Measurements from ENCODE around the gene LPCAT2.
"Not testable (repeated sequence)": the region's sequence is repeated elsewhere in the genome, so short reads cannot be mapped to it uniquely, and the experiment has no call there.

The LPCAT2 gene

DNA sequence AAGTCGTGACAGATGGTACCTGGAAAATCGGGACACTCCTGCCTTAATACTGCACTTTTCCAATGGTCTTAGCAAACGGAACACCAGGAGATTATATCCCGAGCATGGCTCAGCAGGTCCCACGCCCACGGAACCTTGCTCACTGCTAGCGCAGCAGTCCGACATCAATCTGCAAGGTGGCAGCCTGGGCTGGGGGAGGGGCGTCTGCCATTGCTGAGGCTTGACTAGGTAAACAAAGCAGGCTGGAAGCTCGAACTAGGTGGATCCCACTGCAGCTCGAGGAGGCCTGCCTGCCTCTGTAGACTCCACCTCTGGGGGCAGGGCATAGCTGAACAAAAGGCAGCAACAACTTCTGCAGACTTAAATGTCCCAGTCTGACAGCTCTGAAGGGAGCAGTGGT lies 106.8 kb downstream of the LPCAT2 start:
- not testable (repeated sequence) for DNase-seq

DNA sequence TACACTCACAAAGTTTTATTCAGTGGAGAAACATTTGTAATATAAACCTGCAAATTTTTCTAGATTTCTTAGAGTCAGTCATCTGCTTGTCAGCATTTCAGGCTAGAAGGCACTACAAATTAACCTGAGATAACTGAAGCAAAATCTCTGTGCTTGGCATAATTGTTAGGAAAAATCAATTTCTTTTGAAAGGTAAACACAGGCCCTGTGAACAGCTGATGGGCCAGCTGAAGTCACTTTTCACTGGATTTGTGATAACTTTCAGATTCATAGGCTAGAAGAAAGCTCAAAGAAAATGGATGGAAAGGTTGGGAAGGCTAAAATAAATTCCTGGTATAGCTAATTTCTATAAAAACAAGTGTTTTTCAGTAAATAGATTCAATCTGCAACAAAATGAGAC lies 112.9 kb downstream of the LPCAT2 start:
- DNase-seq: no peak

DNA sequence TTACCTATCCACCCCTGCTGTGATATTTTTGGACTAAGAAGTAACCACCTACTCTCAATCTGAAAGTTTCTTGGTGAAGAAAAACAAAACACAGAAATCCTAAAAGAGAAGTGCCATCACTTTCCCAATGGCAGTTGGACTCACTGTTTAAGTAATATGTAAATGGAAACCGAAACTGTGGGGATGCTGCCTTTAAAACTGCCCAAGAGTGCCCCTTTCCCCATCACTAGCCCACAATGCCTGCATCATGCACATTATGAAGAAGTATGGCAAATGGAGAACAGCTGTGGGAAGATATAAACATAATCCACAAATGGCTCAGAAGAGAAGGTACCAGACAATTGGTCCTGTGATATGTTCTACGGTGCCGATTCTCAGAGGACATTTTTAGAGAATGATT lies 113.4 kb downstream of the LPCAT2 start:
- no peak for DNase-seq

DNA sequence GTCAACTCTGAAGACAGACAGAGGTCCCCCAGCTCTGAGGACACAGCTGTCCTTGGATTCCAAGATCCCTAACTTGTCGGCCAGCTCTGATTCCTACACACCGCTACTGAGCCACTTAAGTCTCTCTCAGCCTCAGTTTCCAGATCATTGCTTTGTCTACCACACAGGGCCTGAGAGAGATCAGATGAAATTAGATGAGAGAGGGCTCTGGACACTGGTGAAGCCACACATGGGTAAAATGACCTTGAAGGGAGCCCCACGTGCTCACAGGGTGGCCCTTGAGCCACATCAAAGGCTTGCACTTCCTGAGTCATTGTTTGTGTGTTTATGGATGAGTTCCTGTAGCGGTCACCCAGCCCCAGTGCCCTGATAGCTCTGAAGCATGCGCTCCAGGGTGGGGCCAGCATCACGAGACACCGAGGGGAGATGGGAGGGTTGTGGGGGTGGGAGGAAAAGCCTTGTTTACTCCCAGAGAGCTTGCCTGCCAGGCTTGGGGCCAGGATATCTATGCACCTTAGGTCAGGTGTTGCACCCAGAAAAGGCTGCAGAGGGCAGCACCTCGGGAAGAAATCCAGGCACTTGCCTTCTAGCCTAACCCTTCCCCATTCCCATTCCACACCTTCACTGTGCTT lies 114.2 kb downstream of the LPCAT2 start:
- no peak for DNase-seq

DNA sequence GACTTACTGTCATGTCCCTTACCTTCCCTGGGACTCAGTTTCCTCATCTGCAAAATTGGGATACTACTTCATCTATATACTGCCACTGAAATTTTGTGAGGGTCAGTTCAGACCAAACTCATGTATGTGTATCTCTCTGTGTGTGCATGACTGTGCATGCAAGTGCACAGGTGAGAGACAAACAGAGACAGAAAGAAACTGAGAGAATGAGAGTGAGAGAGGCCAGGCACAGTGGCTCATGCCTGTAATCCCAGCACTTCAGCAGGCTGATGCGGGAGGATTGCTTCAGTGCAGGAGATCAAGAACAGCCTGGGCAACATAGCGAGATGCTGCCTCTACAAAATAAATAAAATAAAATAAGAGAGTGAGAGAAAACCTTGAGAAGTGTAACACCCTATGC lies 114.8 kb downstream of the LPCAT2 start:
- no peak for DNase-seq

DNA sequence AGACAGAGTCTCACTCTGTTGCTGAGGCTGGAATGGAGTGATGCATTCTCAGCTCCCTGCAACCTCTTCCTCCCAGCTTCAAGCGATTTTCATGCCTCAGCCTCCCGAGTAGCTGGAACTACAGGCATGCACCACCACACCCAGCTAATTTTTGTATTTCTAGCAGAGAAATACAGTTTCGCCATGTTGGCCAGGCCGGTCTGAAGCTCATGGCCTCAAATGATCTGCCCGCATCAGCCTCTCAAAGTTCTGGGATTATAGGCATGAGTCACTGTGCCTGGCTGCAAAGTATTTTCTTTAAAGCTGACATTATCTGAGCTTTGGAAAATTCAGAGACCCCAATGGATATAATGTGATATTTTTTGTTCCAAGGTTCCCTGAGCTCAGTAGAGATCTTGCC lies 115.8 kb downstream of the LPCAT2 start:
- DNase-seq: no peak

DNA sequence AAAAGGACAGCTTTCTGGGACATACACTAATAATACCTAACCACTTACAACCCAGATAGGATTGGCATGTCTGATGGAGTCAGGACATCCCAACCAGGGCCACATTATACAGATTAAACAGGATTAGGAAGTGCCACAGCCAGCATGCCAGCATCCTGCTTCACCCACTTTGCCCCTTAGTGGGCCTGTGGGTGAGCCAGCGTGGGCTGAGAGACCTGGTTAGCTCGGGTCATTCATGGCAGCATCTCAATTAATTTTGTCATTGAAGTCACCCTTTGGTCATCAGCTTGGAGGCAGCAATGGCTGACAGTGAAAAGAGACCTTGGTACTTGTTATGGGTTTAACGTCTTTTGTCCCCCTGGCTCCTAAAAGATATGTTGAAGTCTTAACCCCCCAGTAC lies 117.0 kb downstream of the LPCAT2 start:
- DNase-seq: no peak

DNA sequence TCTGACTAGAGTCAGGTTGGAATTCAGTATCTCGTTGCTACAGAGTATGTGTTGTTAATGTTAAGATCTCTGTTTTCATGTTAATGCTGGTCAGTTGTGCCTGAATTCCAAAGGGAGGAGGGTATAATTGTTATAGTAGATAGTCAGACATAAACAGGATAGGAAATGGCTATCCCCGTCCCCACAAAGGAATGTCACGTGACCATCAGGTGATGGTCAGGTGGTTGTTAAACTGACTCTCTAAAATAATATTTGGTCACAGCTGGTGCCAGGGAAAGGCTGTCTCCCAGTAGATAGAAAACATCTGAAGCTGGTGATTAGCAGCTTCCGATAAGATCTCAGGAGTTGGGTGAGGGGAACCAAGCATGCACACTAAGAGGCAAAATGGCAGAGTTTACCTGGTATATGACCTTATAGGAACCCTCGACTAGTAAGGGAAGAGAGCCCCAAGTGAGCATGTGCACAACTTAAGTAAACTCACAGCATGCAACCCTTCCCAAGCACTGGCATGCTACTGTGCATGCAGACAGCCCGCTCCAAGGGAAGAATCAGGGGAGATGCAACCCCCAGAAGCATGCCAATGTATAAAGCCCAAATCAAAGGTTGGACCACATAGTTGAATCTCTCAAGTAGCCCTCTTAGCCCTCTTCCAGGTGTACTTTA lies 119.6 kb downstream of the LPCAT2 start:
- DNase-seq: no peak

DNA sequence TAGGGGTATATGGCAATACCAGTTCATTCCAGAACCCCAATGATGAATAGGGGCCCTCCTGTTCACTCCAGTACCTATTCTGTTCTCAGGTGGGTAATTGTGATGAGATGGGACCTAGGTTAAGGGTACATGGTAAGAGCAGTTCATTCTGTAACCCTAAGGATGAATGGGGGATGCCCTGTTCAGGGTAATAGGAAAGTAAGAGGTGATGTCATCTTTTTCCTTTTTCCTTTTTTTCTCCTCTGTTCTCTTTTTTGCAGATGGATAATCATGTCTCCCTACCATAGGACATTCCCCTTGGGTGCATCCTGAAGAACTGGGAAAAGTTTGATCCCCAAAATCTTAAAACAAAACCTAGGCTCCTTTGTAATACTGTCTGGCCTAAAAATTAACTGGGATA lies 121.9 kb downstream of the LPCAT2 start:
- no peak for DNase-seq

DNA sequence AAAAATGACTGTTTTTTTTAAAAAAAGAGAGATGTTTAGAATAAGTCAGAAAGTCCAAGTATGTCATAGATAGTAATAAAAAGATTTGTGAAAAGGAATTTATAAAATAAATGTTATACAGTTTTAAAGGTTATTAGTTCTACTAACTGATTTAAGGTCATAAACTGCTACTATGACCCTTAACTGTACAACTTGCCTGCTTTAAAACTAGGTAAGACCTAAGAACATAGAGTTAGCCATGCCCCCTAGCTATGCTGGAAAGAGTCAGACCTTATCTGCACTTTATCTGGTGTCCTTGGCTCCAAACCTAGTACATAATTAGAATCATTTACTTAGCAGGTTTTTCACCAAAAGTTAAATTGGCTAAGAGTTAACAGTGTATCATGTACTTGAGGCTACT lies 123.4 kb downstream of the LPCAT2 start:
- no peak for DNase-seq

DNA sequence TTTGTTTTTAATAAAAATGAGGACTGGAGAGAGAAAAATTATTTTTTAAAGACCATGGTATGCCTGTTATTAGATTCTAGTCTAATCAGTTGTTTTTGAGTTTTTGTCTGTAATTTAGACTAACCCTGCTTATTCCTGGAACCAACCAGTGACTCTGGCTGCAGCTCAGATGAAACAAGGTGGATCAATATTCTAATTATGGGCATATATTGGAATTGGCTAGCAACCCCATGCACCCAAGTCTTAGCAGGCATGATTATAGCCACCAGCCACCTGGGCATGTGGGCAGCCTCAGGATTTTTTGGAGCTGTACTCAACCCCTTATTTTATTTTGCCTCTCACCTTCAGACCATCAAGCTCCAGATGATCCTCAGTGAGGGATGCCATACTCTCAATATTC lies 125.3 kb downstream of the LPCAT2 start:
- DNase-seq: no peak
